ENCODE measurements around the gene KIFC1. TPM values are rescaled to one million over a fixed set of nuclear protein-coding genes. Genes with fewer than 3 reads are reported as not detected.

KIFC1 gene
- total RNA-seq, 1 donor from 2014 or later, result 93.9 TPM

DNA sequence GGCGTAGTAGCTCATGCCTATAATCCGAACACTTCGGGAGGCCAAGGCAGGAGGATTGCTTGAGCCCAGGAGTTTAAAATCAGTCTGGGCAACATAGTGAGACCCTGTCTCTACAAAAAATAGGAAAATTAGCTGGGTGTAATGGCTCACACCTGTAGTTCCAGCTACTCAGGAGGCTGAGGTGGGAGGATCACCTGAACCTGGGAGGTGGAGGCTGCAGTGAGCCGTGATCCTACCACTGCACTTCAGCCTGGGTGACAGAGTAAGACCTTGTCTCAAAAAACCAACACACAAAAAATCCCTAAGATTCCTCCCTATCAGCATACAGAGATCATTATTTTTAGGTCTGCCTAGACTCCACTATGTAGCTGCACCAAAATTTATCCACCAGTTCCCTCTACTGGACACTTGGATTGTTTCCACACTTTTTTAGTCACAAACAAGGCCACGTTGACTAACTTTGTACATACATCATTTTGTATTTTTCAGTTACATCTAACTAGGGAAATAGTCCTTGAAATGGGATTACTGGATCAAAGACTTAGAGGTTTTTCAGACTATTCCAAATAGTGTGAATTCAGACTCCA, 15.6 kb downstream of the KIFC1 start:
- Mint-ChIP-seq H3K36me3 (peaks cover 30% of the 10 kb centered on the region), H3K4me1 (peaks cover 15% of the 10 kb centered on the region), H3K27ac (no peak overlapping the region), H3K9me3 (no peaks in the 10 kb centered on the region), H3K27me3 (ENCODE audit: insufficient read depth, low read depth) (peaks cover 6% of the 10 kb centered on the region), H3K4me3 (no peak overlapping the region)
- H3K36me3 ChIP-seq, result peaks cover 10% of the 10 kb centered on the region
- H3K9me3 ChIP-seq (ENCODE audit: low read depth), result no peaks in the 10 kb centered on the region
- TF ChIP-seq EZH2 (IDR thresholded peaks at IDR 0.05) (no peak), EZH2phosphoT487 (IDR thresholded peaks at IDR 0.05) (no peak), CTCF (IDR thresholded peaks at IDR 0.05) (peak; percentile 19)
- no peak overlapping the region for H3K9ac ChIP-seq
- no peak overlapping the region for H3K4me2 ChIP-seq
- H3K79me2 ChIP-seq (ENCODE audit: low read depth), result peaks cover 19% of the 10 kb centered on the region
- no peak overlapping the region for H2AFZ ChIP-seq (replicated peaks)
- DNase-seq (ENCODE audit: low spot score), result no peak
- H3K27ac ChIP-seq, result no peak overlapping the region
- peaks cover 45% of the 10 kb centered on the region for H3F3A ChIP-seq (ENCODE audit: low read depth)
- H3K4me3 ChIP-seq, result no peak overlapping the region
- peaks cover 4% of the 10 kb centered on the region for H3K4me1 ChIP-seq
- no peaks in the 10 kb centered on the region for H3K27me3 ChIP-seq
- H4K20me1 ChIP-seq (ENCODE audit: low read depth), result no peaks in the 10 kb centered on the region

DNA sequence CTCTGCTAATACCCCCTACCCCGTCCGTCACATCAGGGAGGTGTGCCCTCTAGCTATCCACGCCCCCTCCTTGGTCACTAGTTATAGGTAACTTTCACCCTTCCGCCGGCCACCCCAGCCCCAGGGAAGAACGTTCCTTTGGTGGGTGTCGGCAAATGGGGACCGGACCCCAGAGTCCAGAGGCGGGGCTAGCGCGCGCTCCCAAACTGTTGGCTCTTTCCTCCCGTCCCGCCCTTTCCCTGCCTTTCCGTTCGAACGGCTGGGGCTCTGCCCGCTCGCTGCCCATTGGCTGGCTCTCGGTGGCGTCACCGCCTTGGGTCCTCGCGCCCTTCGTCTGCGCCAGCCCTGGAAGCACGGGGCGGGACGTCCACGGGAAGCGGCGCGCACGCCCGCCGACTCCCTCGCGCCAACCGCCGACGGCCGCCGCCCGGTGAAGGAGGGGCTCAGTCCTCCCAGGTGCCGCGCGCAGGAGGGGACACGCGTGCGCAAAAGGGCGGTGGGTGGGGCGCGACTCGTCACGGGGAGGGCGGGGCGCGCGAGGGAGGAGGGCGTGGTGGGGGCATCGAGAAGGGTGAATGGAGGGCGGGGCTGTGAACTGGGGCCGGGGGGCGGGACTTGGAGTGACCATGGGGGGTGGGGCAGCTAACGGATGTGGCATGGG, 18.6 kb downstream of the KIFC1 start:
- Mint-ChIP-seq H3K27ac (peak overlapping the region; percentile 92), H3K4me1 (peaks cover 31% of the 10 kb centered on the region), H3K27me3 (ENCODE audit: insufficient read depth, low read depth) (peaks cover 6% of the 10 kb centered on the region), H3K9me3 (no peaks in the 10 kb centered on the region), H3K36me3 (peaks cover 31% of the 10 kb centered on the region), H3K4me3 (peak overlapping the region; percentile 88)
- Histone ChIP-seq H3K4me2 (peak overlapping the region; percentile 82), H3K9me3 (ENCODE audit: low read depth) (no peaks in the 10 kb centered on the region), H4K20me1 (ENCODE audit: low read depth) (peaks cover 21% of the 10 kb centered on the region), H3K27ac (peak overlapping the region; percentile 83), H3K36me3 (peaks cover 10% of the 10 kb centered on the region), H3K79me2 (ENCODE audit: low read depth) (peaks cover 28% of the 10 kb centered on the region), H3K4me3 (peak overlapping the region; percentile 92), H3K4me1 (peaks cover 4% of the 10 kb centered on the region), H3F3A (ENCODE audit: low read depth) (peaks cover 67% of the 10 kb centered on the region), H2AFZ (replicated peaks) (no peak overlapping the region), H3K27me3 (no peaks in the 10 kb centered on the region), H3K9ac (no peak overlapping the region)
- TF ChIP-seq CTCF (IDR thresholded peaks at IDR 0.05) (no peak), EZH2phosphoT487 (IDR thresholded peaks at IDR 0.05) (no peak), EZH2 (IDR thresholded peaks at IDR 0.05) (no peak)
- DNase-seq (ENCODE audit: low spot score), result peak; percentile 99

DNA sequence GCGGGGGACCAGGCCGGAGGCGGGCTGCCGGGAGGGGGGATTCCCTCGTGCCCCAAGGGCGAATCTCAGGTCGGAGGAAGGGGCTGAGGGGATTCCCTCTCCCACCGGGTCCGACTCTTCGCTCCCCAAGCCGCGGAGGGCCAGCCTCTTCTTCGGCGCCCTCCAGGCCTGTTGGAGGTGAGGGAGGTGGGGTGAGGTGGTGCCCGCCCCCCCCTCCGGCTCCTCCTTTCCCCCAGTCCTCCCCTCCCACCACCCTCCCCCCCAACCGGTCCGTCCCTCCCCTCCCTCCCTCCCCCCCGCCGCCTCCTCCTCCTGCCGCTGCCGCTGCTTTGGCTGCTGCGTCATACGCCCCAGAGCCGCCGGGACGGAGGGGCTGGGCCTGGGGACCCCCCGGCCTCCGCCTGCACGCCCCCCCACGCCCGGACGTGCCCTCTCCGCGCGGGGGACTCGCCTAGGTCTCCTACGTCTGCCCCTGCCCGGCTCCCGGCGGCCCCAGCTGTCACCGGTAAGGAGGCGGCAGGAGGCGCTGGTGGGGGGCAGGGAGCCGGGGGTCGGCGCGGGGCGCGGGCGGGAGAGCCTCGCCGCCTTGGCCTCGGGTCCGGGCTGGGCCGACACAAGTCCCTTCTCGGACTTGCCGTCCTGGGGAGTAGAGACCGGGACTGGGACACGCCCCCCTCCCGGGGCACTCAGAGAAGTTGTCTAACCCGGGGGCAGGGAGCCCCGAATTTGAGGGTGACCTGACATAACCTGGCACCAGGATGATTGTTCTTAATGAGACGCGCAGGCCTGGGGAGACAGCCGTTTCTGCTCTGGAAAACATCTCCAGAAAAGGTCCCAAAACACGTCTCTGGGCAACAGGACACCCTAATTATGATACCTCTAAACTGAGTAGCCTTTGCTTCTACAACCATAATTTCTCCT, 19.3 kb downstream of the KIFC1 start, which contains the start of gene PHF1:
PHF1 (plus strand) TSS at position 304 of the 921 bp plus-strand sequence. CDS start 1,250 bp downstream, outside the sequence.
- TF ChIP-seq CTCF (IDR thresholded peaks at IDR 0.05) (peak; percentile 40), EZH2 (IDR thresholded peaks at IDR 0.05) (no peak)
- H2AFZ ChIP-seq (replicated peaks), result no peak within 1 kb of the TSS
- H3K4me1 Mint-ChIP-seq, result peaks cover 35% of the 10 kb centered on the region
- H3K79me2 ChIP-seq (ENCODE audit: low read depth), result peaks cover 35% of the 10 kb centered on the region
- peak within 1 kb of the TSS; percentile 48 for H3K9ac ChIP-seq
- peak within 1 kb of the TSS; percentile 92 for H3K4me3 ChIP-seq
- H3K36me3 Mint-ChIP-seq, result peaks cover 30% of the 10 kb centered on the region
- DNase-seq (ENCODE audit: low spot score), result no peak
- H3F3A ChIP-seq (ENCODE audit: low read depth), result peaks cover 67% of the 10 kb centered on the region
- peak within 1 kb of the TSS; percentile 88 for H3K4me3 Mint-ChIP-seq
- peak within 1 kb of the TSS; percentile 82 for H3K4me2 ChIP-seq
- peaks cover 7% of the 10 kb centered on the region for H3K4me1 ChIP-seq
- no peaks in the 10 kb centered on the region for H3K27me3 ChIP-seq
- H3K9me3 Mint-ChIP-seq, result no peaks in the 10 kb centered on the region
- H3K27me3 Mint-ChIP-seq (ENCODE audit: insufficient read depth, low read depth), result peaks cover 6% of the 10 kb centered on the region
- H3K27ac Mint-ChIP-seq, result peak within 1 kb of the TSS; percentile 92
- H3K36me3 ChIP-seq, result peaks cover 10% of the 10 kb centered on the region
- H3K9me3 ChIP-seq (ENCODE audit: low read depth), result no peaks in the 10 kb centered on the region
- peaks cover 27% of the 10 kb centered on the region for H4K20me1 ChIP-seq (ENCODE audit: low read depth)
- H3K27ac ChIP-seq, result peak within 1 kb of the TSS; percentile 83
